BLaER1 (cell line): ENCODE results near the gene TAF11L2.
"Not testable (repeated sequence)": the region's sequence is repeated elsewhere in the genome, so short reads cannot be mapped to it uniquely, and the experiment has no call there.

ENCODE experiments used
- H3K27ac ChIP-seq: shearing (Covaris generic); formaldehyde crosslinking; 2 replicates; pipeline ENCODE4 v1.8.1; 2022
- H3K27me3 ChIP-seq: shearing (Covaris generic); formaldehyde crosslinking; 2 replicates; pipeline ENCODE4 v1.8.1; 2022
- H3K36me3 ChIP-seq: shearing (Covaris generic); formaldehyde crosslinking; 2 replicates; pipeline ENCODE4 v1.8.1; 2022
- H3K4me1 ChIP-seq: shearing (Covaris generic); formaldehyde crosslinking; 2 replicates; pipeline ENCODE4 v1.8.1; 2022
- H3K4me2 ChIP-seq: shearing (Covaris generic); formaldehyde crosslinking; 2 replicates; pipeline ENCODE4 v1.8.1; 2022
- H3K4me3 ChIP-seq: shearing (Covaris generic); formaldehyde crosslinking; 2 replicates; pipeline ENCODE4 v1.8.1; 2022
- H3K9ac ChIP-seq: shearing (Covaris generic); formaldehyde crosslinking; 2 replicates; pipeline ENCODE4 v1.8.1; 2022
- H3K9me3 ChIP-seq: shearing (Covaris generic); formaldehyde crosslinking; 2 replicates; pipeline ENCODE4 v1.8.1; 2022
- H4K20me1 ChIP-seq: shearing (Covaris generic); formaldehyde crosslinking; 2 replicates; pipeline ENCODE4 v1.8.1; 2022
- Cebpa-rat ChIP-seq: shearing (Covaris generic); IDR thresholded peaks from 2 replicates; pipeline ENCODE4 v1.8.1; 2022

TAF11L2 gene

GRCh38 chr5:17482790-17483189 is 15.2 kb upstream of the TAF11L2 start:
- no peak for TF ChIP-seq Cebpa-rat
- H3K4me3 ChIP-seq, result no peak overlapping the region
- H3K27me3 ChIP-seq, result no peaks in the 10 kb centered on the region
- H3K9me3 ChIP-seq, result no peaks in the 10 kb centered on the region
- no peaks in the 10 kb centered on the region for H4K20me1 ChIP-seq
- no peak overlapping the region for H3K27ac ChIP-seq
- peaks cover 5% of the 10 kb centered on the region for H3K4me1 ChIP-seq
- no peaks in the 10 kb centered on the region for H3K36me3 ChIP-seq
- no peak overlapping the region for H3K4me2 ChIP-seq
- no peak overlapping the region for H3K9ac ChIP-seq

DNA sequence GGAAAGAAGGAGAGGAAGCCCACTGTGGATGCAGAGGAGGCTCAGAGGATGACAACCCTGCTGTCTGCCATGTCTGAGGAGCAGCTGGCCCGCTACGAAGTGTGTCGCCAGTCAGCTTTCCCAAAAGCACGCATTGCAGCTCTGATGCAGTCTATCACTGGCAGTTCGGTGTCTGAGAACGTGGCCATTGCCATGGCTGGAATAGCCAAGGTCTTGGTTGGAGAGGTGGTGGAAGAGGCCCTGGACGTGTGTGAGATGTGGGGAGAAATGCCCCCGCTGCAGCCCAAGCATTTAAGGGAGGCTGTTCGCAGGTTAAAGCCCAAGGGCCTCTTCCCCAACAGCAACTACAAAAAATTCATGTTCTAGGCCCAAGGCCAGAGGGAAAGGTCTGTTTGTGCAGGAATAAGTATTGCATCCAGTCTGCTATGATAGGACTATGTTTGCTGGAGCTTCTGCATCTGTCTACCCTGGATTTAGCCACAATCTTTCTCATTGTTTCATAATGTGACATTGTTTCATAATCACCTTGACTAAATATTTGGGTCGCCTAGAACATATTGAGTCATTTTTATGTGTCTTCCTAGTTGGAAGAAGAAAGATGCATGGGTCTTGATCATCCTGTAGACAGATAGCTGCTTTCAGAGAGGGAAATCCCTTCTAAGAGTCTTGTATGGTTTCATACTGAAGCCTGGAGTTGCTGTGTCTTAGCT is 11.4 kb upstream of the TAF11L2 start:
- not testable (repeated sequence) for H3K27me3 ChIP-seq, H3K4me1 ChIP-seq, H3K4me2 ChIP-seq, H3K27ac ChIP-seq, H3K4me3 ChIP-seq, H3K9me3 ChIP-seq, H3K9ac ChIP-seq, H4K20me1 ChIP-seq, H3K36me3 ChIP-seq

GRCh38 chr5:17487174-17487512 is 10.9 kb upstream of the TAF11L2 start:
- TF ChIP-seq Cebpa-rat, result no peak
- Histone ChIP-seq H3K36me3 (no peaks in the 10 kb centered on the region), H3K9me3 (0 out of 2 replicates have a peak, but pooled peaks cover 4% of the 10 kb centered on the region), H4K20me1 (no peaks in the 10 kb centered on the region), H3K4me2 (no peak overlapping the region), H3K27me3 (no peaks in the 10 kb centered on the region), H3K4me1 (peaks cover 8% of the 10 kb centered on the region), H3K27ac (no peak overlapping the region), H3K9ac (no peak overlapping the region), H3K4me3 (no peak overlapping the region)

- not testable (repeated sequence) for H3K36me3 ChIP-seq, H3K4me3 ChIP-seq, H3K27me3 ChIP-seq, H4K20me1 ChIP-seq, H3K27ac ChIP-seq, H3K4me1 ChIP-seq, H3K4me2 ChIP-seq, H3K9ac ChIP-seq
- 0 out of 2 replicates have a peak, but pooled peaks cover 12% of the 10 kb centered on the region for H3K9me3 ChIP-seq
Observed at GRCh38 chr5:17491257-17491656, 6.8 kb upstream of the TAF11L2 start.

GRCh38 chr5:17492770-17493169 is 5.3 kb upstream of the TAF11L2 start:
- no peak for TF ChIP-seq Cebpa-rat
- Histone ChIP-seq H3K4me1 (peaks cover 8% of the 10 kb centered on the region), H3K4me2 (no peak overlapping the region), H3K27me3 (no peaks in the 10 kb centered on the region), H3K9me3 (0 out of 2 replicates have a peak, but pooled peaks cover 12% of the 10 kb centered on the region), H3K9ac (no peak overlapping the region), H3K36me3 (no peaks in the 10 kb centered on the region), H4K20me1 (no peaks in the 10 kb centered on the region), H3K27ac (no peak overlapping the region), H3K4me3 (no peak overlapping the region)

- no peaks in the 10 kb centered on the region for H3K36me3 ChIP-seq
- no peaks in the 10 kb centered on the region for H3K4me1 ChIP-seq
- H3K27ac ChIP-seq, result no peak overlapping the region
- no peak for TF ChIP-seq Cebpa-rat
- no peaks in the 10 kb centered on the region for H3K27me3 ChIP-seq
- H3K4me3 ChIP-seq, result no peak overlapping the region
- H3K4me2 ChIP-seq, result no peak overlapping the region
- H4K20me1 ChIP-seq, result no peaks in the 10 kb centered on the region
- H3K9ac ChIP-seq, result no peak overlapping the region
- H3K9me3 ChIP-seq, result 0 out of 2 replicates have a peak, but pooled peaks cover 5% of the 10 kb centered on the region
Observed at GRCh38 chr5:17497446-17497845, 585 bp upstream of the TAF11L2 start.

GRCh38 chr5:17511775-17512325 is 13.8 kb downstream of the TAF11L2 start:
- no peaks in the 10 kb centered on the region for H3K9me3 ChIP-seq
- no peaks in the 10 kb centered on the region for H3K4me1 ChIP-seq
- H4K20me1 ChIP-seq, result no peaks in the 10 kb centered on the region
- H3K27ac ChIP-seq, result no peak overlapping the region
- H3K9ac ChIP-seq, result no peak overlapping the region
- H3K27me3 ChIP-seq, result no peaks in the 10 kb centered on the region
- no peak overlapping the region for H3K4me3 ChIP-seq
- no peaks in the 10 kb centered on the region for H3K36me3 ChIP-seq
- TF ChIP-seq Cebpa-rat, result no peak
- H3K4me2 ChIP-seq, result no peak overlapping the region

DNA sequence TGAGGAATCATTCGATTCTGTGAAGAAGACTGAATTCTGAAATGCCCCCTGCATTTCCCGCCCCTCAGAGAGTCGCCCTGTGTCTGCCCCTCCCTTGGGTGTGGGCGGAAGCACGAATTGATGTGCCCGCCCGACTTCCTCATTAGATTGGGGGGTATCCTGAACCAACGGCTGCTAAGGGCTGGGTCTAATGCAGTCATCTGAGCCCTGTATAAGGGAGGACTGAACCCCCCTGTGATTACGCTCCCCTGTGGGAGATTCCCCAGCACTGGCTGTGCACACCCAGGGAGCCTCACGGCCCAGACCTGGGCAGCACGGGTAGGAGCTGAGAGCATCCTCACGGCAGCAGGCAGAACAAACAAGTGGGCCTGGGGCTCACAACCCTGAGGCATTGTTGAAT is 19.5 kb downstream of the TAF11L2 start:
- not testable (repeated sequence) for H3K4me3 ChIP-seq, H3K4me1 ChIP-seq, H3K4me2 ChIP-seq, H3K27ac ChIP-seq, H4K20me1 ChIP-seq, H3K27me3 ChIP-seq, H3K36me3 ChIP-seq, H3K9me3 ChIP-seq, H3K9ac ChIP-seq

GRCh38 chr5:17518067-17518466 is 20.0 kb downstream of the TAF11L2 start, which contains the start of gene TAF11L3:
TSS of gene TAF11L3 (plus strand) at chr5:17518367.
- not testable (repeated sequence) for H3K4me1 ChIP-seq, H3K36me3 ChIP-seq, H3K4me3 ChIP-seq, H3K9me3 ChIP-seq, H4K20me1 ChIP-seq, H3K9ac ChIP-seq, H3K27ac ChIP-seq, H3K27me3 ChIP-seq, H3K4me2 ChIP-seq

- H4K20me1 ChIP-seq, H3K27me3 ChIP-seq, H3K9me3 ChIP-seq, H3K9ac ChIP-seq, H3K27ac ChIP-seq, H3K4me1 ChIP-seq, H3K36me3 ChIP-seq, H3K4me2 ChIP-seq, H3K4me3 ChIP-seq: not testable (repeated sequence)
Observed at GRCh38 chr5:17519508-17519907, 21.5 kb downstream of the TAF11L2 start.

DNA sequence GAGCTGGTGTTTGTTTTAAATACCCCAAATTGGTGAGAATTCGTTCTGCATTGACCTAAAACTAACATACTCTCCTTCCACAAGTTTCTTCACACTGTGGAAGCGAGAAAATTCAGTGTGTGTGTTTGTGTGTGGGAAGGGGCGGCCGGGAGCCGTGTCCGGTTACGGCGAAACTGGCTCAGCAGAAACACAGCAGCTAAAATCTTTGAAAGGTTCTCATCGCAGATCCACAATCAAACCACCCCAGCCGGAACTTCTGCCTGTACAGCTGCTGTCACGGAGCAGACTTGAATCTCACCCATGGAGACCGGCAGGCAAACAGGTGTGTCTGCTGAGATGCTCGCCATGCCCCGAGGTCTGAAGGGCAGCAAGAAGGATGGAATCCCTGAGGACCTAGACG is 23.5 kb downstream of the TAF11L2 start, which contains the start of gene TAF11L4:
TAF11L4 (plus strand) TSS at position 301 of the 400 bp plus-strand sequence.
- H3K4me1 ChIP-seq, H3K27ac ChIP-seq, H3K4me2 ChIP-seq, H3K36me3 ChIP-seq, H3K4me3 ChIP-seq, H3K9ac ChIP-seq, H3K9me3 ChIP-seq, H3K27me3 ChIP-seq, H4K20me1 ChIP-seq: not testable (repeated sequence)

DNA sequence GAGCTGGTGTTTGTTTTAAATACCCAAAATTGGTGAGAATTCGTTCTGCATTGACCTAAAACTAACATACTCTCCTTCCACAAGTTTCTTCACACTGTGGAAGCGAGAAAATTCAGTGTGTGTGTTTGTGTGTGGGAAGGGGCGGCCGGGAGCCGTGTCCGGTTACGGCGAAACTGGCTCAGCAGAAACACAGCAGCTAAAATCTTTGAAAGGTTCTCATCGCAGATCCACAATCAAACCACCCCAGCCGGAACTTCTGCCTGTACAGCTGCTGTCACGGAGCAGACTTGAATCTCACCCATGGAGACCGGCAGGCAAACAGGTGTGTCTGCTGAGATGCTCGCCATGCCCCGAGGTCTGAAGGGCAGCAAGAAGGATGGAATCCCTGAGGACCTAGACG is 26.9 kb downstream of the TAF11L2 start, which contains the start of gene TAF11L5:
TAF11L5 (plus strand) TSS at position 301 of the 400 bp plus-strand sequence.
- H3K4me2 ChIP-seq, H3K9ac ChIP-seq, H3K27me3 ChIP-seq, H3K4me3 ChIP-seq, H3K9me3 ChIP-seq, H3K27ac ChIP-seq, H3K36me3 ChIP-seq, H4K20me1 ChIP-seq, H3K4me1 ChIP-seq: not testable (repeated sequence)

- not testable (repeated sequence) for H3K27me3 ChIP-seq, H3K4me3 ChIP-seq, H3K9ac ChIP-seq, H3K4me2 ChIP-seq, H3K27ac ChIP-seq, H3K4me1 ChIP-seq, H3K9me3 ChIP-seq, H3K36me3 ChIP-seq, H4K20me1 ChIP-seq
Observed at GRCh38 chr5:17526504-17526903, 28.5 kb downstream of the TAF11L2 start.

- H3K9ac ChIP-seq, H3K27ac ChIP-seq, H3K4me1 ChIP-seq, H4K20me1 ChIP-seq, H3K27me3 ChIP-seq, H3K36me3 ChIP-seq, H3K4me2 ChIP-seq, H3K4me3 ChIP-seq, H3K9me3 ChIP-seq: not testable (repeated sequence)
Observed at GRCh38 chr5:17528369-17528768, 30.3 kb downstream of the TAF11L2 start, which contains the start of gene TAF11L6. TSS of gene TAF11L6 (plus strand) at chr5:17528669.
